Stimulated activated memory B cell treated with anti-CD40 and anti-IgM and Interleukin-4, amounts not matched to agents 10 μg/mL and 1 μg/mL and 100 μg/mL, for 72 hours (primary cell): ENCODE data around the gene RB1.

ENCODE experiments used
- ATAC-seq: fragments of 150-1000 bp; cut with Tn5 transposase; 2 replicates; pipeline ENCODE4 v1.10.0; 2021
- H3K27ac Mint-ChIP-seq: one replicate; pipeline ENCODE4 v1.8.0; 2022; ENCODE audit warnings: mild to moderate bottlenecking, mixed read lengths
- H3K27me3 Mint-ChIP-seq: one replicate; pipeline ENCODE4 v1.8.0; 2022; ENCODE audit warnings: mixed read lengths
- H3K36me3 Mint-ChIP-seq: one replicate; pipeline ENCODE4 v1.8.0; 2022; ENCODE audit warnings: mixed read lengths
- H3K4me1 Mint-ChIP-seq: one replicate; pipeline ENCODE4 v1.8.0; 2022; ENCODE audit warnings: mixed read lengths
- H3K4me3 Mint-ChIP-seq: one replicate; pipeline ENCODE4 v1.8.0; 2022; ENCODE audit warnings: mild to moderate bottlenecking, moderate library complexity, mixed read lengths
- H3K9me3 Mint-ChIP-seq: one replicate; pipeline ENCODE4 v1.8.0; 2022; ENCODE audit warnings: mixed read lengths

The RB1 gene

GRCh38 chr13:48492470-48493065 lies 189.0 kb downstream of the RB1 start:
- Mint-ChIP-seq H3K4me3 (no peak overlapping the region), H3K4me1 (peaks cover 18% of the 10 kb centered on the region), H3K27me3 (no peaks in the 10 kb centered on the region), H3K9me3 (no peaks in the 10 kb centered on the region), H3K36me3 (no peaks in the 10 kb centered on the region), H3K27ac (no peak overlapping the region)
- peak; percentile 94 for ATAC-seq

DNA sequence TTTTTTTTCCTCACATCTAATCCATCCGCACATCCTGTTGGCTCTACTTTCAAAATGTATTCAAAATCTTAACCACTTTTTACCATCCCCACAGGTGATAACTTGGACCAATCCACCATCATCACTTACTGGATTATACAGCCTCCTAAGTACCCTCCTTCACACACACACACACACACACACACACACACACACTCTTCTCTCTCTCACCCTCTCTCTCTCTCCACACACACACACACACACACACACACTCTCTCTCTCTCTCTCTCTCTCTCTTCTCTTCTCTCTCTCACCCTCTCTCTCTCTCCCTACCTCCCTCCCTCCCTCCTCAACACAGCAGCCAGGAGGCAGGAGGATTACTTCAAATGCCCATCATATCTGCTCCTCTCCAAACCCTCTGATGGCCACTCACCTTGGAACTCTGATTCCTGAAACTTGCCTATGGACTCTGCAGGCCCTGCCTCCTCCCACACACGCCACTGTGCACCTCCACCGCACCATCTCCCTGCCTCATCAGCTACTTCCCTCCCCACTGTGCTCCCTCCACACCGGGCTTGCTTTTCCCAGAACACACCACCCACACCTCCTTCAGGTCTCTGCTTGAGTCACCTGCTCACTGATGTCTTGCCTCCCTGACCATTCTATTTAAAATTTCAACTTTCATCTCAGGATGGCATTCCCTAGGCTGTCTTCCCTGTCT lies 189.7 kb downstream of the RB1 start:
- Mint-ChIP-seq H3K9me3 (no peaks in the 10 kb centered on the region), H3K27ac (no peak overlapping the region), H3K36me3 (no peaks in the 10 kb centered on the region), H3K4me1 (peaks cover 17% of the 10 kb centered on the region), H3K4me3 (no peak overlapping the region), H3K27me3 (no peaks in the 10 kb centered on the region)
- no peak for ATAC-seq

GRCh38 chr13:48493851-48494250 lies 190.3 kb downstream of the RB1 start:
- H3K36me3 Mint-ChIP-seq: no peaks in the 10 kb centered on the region
- H3K4me1 Mint-ChIP-seq: peaks cover 12% of the 10 kb centered on the region
- ATAC-seq: no peak
- H3K27me3 Mint-ChIP-seq: peaks cover 6% of the 10 kb centered on the region
- no peak overlapping the region for H3K4me3 Mint-ChIP-seq
- no peak overlapping the region for H3K27ac Mint-ChIP-seq
- no peaks in the 10 kb centered on the region for H3K9me3 Mint-ChIP-seq

GRCh38 chr13:48494874-48495273 lies 191.3 kb downstream of the RB1 start:
- no peak overlapping the region for H3K27ac Mint-ChIP-seq
- H3K9me3 Mint-ChIP-seq: no peaks in the 10 kb centered on the region
- H3K4me1 Mint-ChIP-seq: peaks cover 12% of the 10 kb centered on the region
- peaks cover 12% of the 10 kb centered on the region for H3K27me3 Mint-ChIP-seq
- no peak overlapping the region for H3K4me3 Mint-ChIP-seq
- H3K36me3 Mint-ChIP-seq: no peaks in the 10 kb centered on the region
- no peak for ATAC-seq

DNA sequence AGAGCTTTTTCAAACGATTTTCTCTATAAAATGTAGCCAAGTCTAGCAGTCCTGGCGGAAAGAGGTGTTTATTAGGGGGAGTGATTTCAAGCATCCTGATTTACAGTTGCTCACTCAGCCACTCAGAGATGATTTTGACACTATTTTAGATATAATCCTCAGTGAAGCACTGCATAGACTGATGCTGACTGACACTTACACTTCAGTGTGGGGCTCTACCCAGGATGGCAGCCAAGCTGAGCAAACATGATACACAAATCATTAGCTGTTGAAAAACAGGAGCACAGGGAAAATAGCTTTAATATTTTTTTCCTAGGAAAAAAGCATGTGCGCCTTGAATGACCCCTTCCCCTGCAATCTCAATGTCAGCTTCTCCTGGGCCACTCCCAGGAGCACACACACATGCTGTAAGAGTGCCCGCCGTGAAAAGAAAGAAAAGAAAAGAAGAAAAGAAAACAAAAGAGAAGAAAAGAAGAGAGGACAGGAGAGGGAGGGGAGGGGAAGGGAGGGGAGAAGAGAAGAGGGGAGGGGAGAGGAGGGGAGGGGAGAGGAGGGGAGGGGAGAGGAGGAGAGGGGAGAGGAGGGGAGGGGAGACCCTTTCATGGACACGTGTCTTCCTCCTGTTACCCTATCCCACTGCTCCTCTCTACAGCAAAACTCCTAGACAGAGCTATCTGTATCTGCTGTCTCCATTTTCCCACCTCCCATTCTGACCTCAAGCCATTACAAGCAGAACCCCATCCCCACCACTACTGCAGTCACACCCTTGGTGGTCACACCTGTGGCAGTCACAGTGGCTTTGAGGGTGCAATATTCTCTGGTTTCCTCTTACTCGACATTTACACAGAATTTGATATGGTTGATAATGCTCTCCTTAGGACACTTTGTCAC lies 193.0 kb downstream of the RB1 start:
- Mint-ChIP-seq H3K27me3 (peaks cover 12% of the 10 kb centered on the region), H3K36me3 (peaks cover 2% of the 10 kb centered on the region), H3K27ac (no peak overlapping the region), H3K4me3 (no peak overlapping the region), H3K4me1 (peaks cover 27% of the 10 kb centered on the region), H3K9me3 (no peaks in the 10 kb centered on the region)
- no peak for ATAC-seq

GRCh38 chr13:48497669-48498068 lies 194.1 kb downstream of the RB1 start:
- H3K27ac Mint-ChIP-seq: no peak overlapping the region
- H3K36me3 Mint-ChIP-seq: peaks cover 4% of the 10 kb centered on the region
- no peak for ATAC-seq
- H3K9me3 Mint-ChIP-seq: no peaks in the 10 kb centered on the region
- H3K4me3 Mint-ChIP-seq: no peak overlapping the region
- H3K4me1 Mint-ChIP-seq: peaks cover 33% of the 10 kb centered on the region
- H3K27me3 Mint-ChIP-seq: peaks cover 12% of the 10 kb centered on the region

DNA sequence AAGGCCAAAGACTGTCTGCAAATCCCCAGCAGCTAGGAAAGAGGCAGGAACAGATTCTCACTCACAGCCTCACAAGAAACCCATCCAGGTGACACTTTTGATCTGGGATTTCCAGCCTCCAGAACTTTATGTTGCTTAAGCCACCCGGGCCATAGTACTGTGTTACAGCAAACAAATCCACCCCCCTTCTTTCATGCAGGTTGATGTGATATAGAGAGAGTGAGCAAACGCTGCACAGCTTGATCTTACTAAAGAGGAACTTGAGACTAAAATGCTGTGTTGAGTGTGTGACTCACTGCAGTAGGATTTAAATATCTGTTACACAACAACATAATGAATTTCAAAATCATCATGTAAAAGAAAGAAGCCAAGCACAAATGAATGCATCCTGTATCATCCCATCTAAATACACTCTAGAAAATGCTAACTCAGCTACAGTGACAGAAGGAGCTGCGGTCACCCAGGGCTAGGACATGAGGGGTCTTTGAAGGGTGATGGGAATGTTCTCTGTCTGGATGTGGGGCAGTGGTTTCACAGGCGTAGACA lies 197.2 kb downstream of the RB1 start:
- Mint-ChIP-seq H3K27me3 (peaks cover 26% of the 10 kb centered on the region), H3K4me3 (no peak overlapping the region), H3K4me1 (peaks cover 54% of the 10 kb centered on the region), H3K36me3 (peaks cover 4% of the 10 kb centered on the region), H3K9me3 (no peaks in the 10 kb centered on the region), H3K27ac (no peak overlapping the region)
- peak; percentile 80 for ATAC-seq

DNA sequence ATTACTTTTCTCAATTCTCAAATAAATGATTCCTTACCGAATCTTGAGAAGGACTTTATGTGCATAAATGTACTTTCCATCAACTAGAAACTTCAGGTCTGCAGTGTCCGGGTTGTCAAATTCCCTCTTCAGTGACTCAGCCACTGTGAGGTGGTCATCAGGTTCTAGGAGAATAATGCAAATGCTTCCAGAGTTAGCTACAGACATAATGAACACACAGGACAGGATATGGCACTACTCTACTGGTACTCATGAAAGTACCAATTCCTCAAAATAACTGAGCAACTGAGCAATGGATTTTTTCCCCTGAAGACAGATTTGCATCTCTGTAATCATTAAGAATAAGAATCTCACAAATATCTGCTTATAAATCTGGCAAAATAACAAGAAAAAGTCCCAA lies 198.2 kb downstream of the RB1 start:
- ATAC-seq: peak; percentile 39
- peaks cover 4% of the 10 kb centered on the region for H3K36me3 Mint-ChIP-seq
- peaks cover 36% of the 10 kb centered on the region for H3K27me3 Mint-ChIP-seq
- H3K4me3 Mint-ChIP-seq: no peak overlapping the region
- H3K9me3 Mint-ChIP-seq: no peaks in the 10 kb centered on the region
- no peak overlapping the region for H3K27ac Mint-ChIP-seq
- H3K4me1 Mint-ChIP-seq: peaks cover 58% of the 10 kb centered on the region

- H3K4me1 Mint-ChIP-seq: peaks cover 62% of the 10 kb centered on the region
- no peak overlapping the region for H3K4me3 Mint-ChIP-seq
- peaks cover 47% of the 10 kb centered on the region for H3K27me3 Mint-ChIP-seq
- ATAC-seq: no peak
- no peak overlapping the region for H3K27ac Mint-ChIP-seq
- H3K36me3 Mint-ChIP-seq: peaks cover 4% of the 10 kb centered on the region
- no peaks in the 10 kb centered on the region for H3K9me3 Mint-ChIP-seq
Observed at GRCh38 chr13:48502601-48503319, 199.2 kb downstream of the RB1 start.

DNA sequence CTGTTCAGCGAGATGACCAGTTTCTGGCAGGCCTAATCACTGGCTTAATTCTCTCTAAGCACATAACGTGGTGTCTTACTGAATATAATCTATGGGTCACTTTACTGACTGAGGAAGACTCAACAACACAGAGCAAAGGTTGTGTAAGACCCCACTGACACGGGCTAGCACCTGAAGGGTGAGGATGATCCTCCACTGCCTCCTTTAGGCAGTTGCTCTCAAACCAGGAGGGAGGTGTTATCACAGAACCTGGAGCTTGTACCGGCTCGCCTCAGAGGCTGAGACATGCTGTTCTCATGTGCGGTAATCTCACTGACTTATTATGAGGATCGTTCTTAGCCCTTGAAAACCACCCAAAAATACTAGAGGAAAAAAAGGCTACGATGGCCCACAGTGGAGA lies 201.1 kb downstream of the RB1 start:
- Mint-ChIP-seq H3K4me3 (no peak overlapping the region), H3K4me1 (peaks cover 62% of the 10 kb centered on the region), H3K36me3 (peaks cover 4% of the 10 kb centered on the region)

GRCh38 chr13:48505012-48505411 lies 201.5 kb downstream of the RB1 start:
- peak overlapping the region; percentile 84 for H3K27ac Mint-ChIP-seq
- peaks cover 62% of the 10 kb centered on the region for H3K4me1 Mint-ChIP-seq
- no peak overlapping the region for H3K4me3 Mint-ChIP-seq
- peaks cover 36% of the 10 kb centered on the region for H3K27me3 Mint-ChIP-seq
- H3K9me3 Mint-ChIP-seq: no peaks in the 10 kb centered on the region
- ATAC-seq: no peak
- peaks cover 4% of the 10 kb centered on the region for H3K36me3 Mint-ChIP-seq

More for the DNA sequence above, 201.1 kb downstream of the RB1 start:
- no peaks in the 10 kb centered on the region for H3K9me3 Mint-ChIP-seq
- peak overlapping the region; percentile 9 for H3K27ac Mint-ChIP-seq
- H3K27me3 Mint-ChIP-seq: peaks cover 36% of the 10 kb centered on the region
- ATAC-seq: no peak

GRCh38 chr13:48505597-48506091 lies 202.1 kb downstream of the RB1 start:
- H3K4me1 Mint-ChIP-seq: peaks cover 56% of the 10 kb centered on the region
- H3K9me3 Mint-ChIP-seq: no peaks in the 10 kb centered on the region
- peak overlapping the region; percentile 84 for H3K27ac Mint-ChIP-seq
- peak overlapping the region; percentile 55 for H3K4me3 Mint-ChIP-seq
- peaks cover 36% of the 10 kb centered on the region for H3K27me3 Mint-ChIP-seq
- H3K36me3 Mint-ChIP-seq: peaks cover 4% of the 10 kb centered on the region
- peak; percentile 90 for ATAC-seq

DNA sequence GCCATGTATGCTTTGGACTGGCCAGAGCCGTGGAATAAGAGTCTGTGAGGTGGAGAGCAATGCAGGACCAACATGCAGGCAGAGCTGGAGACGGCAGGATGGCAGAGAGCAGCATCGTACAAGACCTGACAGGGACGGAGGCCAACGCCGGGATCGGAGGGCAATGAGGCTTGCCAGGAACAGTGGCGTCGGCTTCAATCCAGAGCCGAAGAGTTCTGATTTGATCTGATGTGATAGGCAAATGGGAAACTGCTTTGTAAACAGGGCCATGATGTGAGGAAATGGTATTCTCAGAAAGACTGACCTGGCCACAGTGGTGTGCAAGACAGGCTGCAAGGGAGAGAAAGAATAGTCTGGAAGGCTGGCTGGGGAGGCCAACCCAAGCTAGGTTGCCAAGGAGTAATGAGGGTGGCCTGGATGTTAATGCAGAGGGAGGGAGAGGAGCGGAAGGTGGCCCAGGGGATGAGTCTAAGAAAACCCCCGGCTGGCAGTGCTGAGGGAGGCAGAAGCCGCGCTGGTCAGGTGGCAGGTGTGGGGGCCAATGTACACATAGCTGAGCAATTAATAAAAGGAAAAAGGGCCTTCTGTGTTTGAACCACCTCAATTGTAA lies 202.6 kb downstream of the RB1 start:
- H3K4me3 Mint-ChIP-seq: peak overlapping the region; percentile 55
- peak overlapping the region; percentile 84 for H3K27ac Mint-ChIP-seq
- no peaks in the 10 kb centered on the region for H3K9me3 Mint-ChIP-seq
- ATAC-seq: peak; percentile 25
- peaks cover 36% of the 10 kb centered on the region for H3K27me3 Mint-ChIP-seq
- peaks cover 4% of the 10 kb centered on the region for H3K36me3 Mint-ChIP-seq
- H3K4me1 Mint-ChIP-seq: peaks cover 50% of the 10 kb centered on the region

DNA sequence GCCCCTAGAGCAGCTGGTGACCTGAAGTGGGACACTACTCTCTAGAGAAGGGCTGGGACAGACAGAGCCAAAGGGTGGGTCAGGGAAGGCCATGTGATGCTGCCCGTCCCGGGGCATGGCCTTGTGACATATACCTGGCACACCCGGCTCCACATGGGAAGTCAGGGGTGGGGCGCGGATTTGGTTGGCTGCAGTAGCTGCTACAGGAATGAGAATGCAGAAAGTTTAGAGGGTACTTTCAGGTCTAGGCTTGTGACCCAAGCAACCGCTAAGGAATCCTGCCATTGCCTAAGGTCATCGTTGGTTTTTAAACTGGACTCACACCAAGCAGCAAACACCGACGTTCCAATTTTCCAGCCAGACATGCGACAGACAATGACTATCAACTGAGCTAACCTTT lies 203.5 kb downstream of the RB1 start:
- Mint-ChIP-seq H3K4me1 (peaks cover 42% of the 10 kb centered on the region), H3K27ac (no peak overlapping the region), H3K27me3 (peaks cover 36% of the 10 kb centered on the region), H3K4me3 (no peak overlapping the region), H3K36me3 (no peaks in the 10 kb centered on the region), H3K9me3 (no peaks in the 10 kb centered on the region)
- no peak for ATAC-seq
